Fibroblast of pulmonary artery (primary cell): Measurements from ENCODE around the gene SASH1.

Source experiments
- DNase-seq: peaks from one replicate; pipeline ENCODE4 v3.0.0-alpha.2; 2010; ENCODE audit warnings: low read depth
- H3K4me3 ChIP-seq: replicated peaks from 2 replicates; pipeline ENCODE4 v1.5.1; 2011; ENCODE audit warnings: low read depth, mild to moderate bottlenecking, control low read depth, low read length, moderate library complexity
- TF ChIP-seq, protein P1 (sequence below): IDR thresholded peaks from 2 replicates; pipeline ENCODE4 v1.5.1; 2011; ENCODE audit warnings: mild to moderate bottlenecking, control low read depth, low read length, inconsistent platforms; ENCODE audit errors: missing control alignments

SASH1 gene

DNA sequence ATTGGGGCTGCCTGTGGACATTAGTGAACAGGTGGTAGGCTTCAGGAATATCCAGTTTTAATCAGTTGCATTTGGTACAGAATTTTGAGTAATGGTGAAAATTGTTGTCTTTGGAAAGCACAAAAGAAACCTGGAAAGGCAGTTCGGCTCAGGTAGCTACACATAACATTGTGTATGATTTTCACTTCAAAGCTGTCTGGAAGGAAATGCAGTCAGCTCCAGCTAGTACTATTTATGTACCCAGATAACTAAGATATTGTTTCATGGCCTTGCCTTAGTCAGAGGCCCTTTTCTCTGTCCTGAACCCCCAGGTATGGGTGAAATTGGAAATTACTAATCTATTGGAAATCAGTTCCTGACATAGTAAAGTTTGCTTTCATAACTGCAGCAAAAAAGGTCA, 208.6 kb downstream of the SASH1 start:
- DNase-seq = no peak
- no peak overlapping the region for H3K4me3 ChIP-seq
- TF ChIP-seq, protein P1, sequence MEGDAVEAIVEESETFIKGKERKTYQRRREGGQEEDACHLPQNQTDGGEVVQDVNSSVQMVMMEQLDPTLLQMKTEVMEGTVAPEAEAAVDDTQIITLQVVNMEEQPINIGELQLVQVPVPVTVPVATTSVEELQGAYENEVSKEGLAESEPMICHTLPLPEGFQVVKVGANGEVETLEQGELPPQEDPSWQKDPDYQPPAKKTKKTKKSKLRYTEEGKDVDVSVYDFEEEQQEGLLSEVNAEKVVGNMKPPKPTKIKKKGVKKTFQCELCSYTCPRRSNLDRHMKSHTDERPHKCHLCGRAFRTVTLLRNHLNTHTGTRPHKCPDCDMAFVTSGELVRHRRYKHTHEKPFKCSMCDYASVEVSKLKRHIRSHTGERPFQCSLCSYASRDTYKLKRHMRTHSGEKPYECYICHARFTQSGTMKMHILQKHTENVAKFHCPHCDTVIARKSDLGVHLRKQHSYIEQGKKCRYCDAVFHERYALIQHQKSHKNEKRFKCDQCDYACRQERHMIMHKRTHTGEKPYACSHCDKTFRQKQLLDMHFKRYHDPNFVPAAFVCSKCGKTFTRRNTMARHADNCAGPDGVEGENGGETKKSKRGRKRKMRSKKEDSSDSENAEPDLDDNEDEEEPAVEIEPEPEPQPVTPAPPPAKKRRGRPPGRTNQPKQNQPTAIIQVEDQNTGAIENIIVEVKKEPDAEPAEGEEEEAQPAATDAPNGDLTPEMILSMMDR = no peak

DNA sequence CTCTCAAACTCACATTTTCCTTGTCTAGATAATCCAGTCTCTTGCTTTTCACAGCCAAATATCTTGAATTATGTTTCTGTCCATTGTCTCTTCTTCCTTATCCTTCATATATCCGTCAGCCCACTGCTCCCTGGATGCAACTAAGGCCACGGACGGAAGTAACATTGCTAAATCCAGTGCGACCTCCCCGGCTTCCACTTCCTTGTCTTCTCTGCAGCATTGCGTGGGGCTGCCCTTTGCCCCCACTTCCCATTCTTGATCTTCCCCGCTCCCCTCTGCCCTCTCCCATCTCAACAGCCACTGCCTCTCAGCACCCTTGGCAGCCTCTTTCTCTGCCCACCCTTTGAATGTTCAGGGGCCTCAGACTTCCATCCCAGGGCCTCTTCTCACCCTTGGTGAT, 213.8 kb downstream of the SASH1 start:
- DNase-seq = no peak
- no peak overlapping the region for H3K4me3 ChIP-seq
- TF ChIP-seq, protein P1 = no peak

DNA sequence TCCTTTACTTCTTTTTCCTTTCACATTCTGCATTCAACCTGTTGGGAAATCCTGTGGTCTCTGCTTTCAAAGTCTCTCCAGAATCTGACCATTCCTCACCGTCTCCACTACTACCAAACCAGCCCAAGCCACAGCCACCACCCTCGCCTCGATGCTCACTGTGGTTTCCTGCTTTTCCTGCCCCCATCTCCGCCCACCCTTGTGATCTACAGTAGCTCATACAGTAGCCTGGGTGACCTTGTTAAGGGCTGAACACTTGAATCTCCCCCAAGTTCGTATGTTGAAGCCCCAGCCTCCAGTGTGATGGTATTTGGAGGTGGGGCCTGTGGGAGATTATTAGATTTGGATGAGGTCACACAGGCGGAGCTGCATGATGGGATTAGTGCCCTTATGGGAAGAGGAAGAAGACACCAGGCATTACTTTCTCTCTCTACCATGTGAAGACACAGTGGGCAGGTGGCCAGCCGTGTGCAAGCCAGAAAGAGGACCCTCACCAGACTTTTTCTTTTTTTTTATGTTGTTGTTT, 215.2 kb downstream of the SASH1 start:
- DNase-seq = peak; percentile 18
- TF ChIP-seq, protein P1 = no peak
- H3K4me3 ChIP-seq = no peak overlapping the region

DNA sequence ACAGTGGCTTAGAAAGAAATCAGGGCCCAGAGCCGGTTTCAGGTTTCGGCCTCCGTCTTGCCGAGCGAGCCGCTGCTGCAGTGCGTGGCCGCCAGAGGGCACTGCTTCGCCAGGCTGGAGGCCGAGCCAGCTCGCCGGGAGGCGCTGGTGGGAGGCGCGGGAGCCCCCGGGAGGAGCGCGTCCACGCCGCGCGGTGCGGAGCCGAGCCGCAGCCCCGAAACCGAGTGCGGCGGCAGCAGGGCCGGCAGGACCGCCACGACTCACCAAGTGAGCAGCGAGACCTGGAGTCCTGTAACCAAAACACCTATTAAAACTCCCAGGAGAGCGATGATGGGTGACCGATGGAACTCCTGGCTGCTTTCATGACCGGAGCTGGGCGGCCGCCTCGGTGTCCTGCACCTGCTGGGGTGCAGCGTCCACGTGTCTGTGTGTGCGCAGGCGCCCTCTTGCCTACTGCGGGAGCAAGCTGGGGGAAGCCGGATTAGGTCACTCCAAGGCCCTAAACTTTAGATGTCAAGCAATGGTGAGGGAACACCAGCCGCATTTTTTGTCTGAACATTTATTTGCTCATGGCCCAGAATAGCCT, 217.3 kb downstream of the SASH1 start:
- TF ChIP-seq, protein P1 = peak; percentile 65
- H3K4me3 ChIP-seq = peak overlapping the region; percentile 53
- peak; percentile 72 for DNase-seq

DNA sequence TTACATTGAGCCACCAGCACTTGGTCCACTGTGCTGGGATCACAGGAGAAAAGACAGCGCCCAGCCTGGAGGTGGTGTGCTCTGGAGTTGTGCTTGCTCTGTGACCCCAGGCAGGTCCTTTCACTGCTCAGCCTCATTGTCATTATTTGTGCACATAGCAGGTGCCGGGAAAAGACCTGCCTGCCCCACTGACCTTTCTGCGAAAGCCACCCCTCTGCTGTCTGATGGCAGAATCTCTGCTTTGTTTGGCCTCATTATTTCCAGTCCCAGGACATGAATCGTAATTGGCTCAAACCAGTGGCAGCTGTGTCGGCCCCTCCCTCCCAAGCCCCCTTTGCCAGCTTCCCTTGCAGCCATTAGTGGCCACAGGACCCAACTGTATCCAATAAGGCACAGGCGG, 219.0 kb downstream of the SASH1 start:
- TF ChIP-seq, protein P1 = no peak
- DNase-seq = no peak
- no peak overlapping the region for H3K4me3 ChIP-seq

DNA sequence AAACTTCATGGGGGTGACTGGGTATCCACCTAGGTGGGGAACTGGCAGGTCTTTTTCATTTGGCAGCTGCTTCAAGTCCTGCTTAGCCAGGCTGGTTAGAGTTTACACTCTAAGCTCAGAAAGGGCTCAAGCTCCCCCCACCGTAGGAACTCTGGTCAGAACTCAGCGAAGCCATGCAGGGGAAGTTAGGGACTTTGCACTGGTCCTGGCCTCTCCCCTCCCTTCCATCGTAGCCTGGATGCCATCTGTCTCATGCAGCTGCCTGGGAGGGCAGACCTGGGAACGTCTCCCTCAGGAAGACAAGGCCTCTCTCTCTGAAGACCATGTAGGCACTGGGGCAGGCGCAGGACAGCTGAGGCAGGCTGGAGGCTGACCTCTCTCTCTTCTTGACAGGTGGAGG, 220.4 kb downstream of the SASH1 start:
- no peak overlapping the region for H3K4me3 ChIP-seq
- no peak for DNase-seq
- TF ChIP-seq, protein P1 = no peak

DNA sequence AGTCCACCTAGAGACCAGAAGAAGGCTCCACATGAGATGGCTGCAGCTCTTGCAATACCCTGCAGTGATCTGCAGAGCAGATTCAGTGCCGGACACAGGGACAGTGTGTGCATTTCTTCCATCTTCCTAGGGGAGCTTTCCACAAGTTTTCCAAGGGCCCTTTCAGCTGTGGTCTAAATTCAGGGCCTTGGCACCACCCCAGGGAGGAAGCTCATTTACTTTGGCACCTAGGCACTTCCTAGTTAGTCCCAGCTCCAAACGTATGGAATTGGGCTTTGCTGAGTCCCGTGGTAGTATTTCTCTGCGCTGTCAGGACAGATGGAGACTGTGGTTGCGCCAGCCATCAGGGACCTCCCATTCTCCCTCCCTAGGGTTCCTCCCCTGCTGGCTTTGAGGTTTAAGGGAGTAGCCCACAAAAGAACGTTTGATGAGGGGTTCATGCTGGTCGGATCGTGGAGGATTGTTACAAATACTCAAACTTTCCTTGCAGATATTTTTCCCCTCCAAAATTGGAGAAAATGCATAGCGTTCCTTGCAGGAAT, 221.9 kb downstream of the SASH1 start:
- DNase-seq = no peak
- TF ChIP-seq, protein P1 = no peak
- no peak overlapping the region for H3K4me3 ChIP-seq
